SK-N-SH (cell line): ENCODE data around the gene ACTL6A. TPM values are rescaled to one million over a fixed set of nuclear protein-coding genes. Genes with fewer than 3 reads are reported as not detected.
A peak's percentile ranks its signal among the peaks of the same experiment; 100 is the strongest.

Experiments used
- CTCF ChIA-PET: fragments of 300-600, 350-600 bp; formaldehyde crosslinking; extraction: SDS; loops from one replicate; lab custom pipeline; 2021; lab: Yijun Ruan, JAX
- POLR2A ChIA-PET: fragments of 350-600 bp; sonication (Branson Sonifier 250); formaldehyde crosslinking; extraction: SDS; loops from one replicate; lab custom pipeline; 2020; ENCODE audit warnings: antibody characterized with exemption, inconsistent platforms; lab: Yijun Ruan, JAX
- DNase-seq: peaks from one replicate; pipeline ENCODE4 v3.0.0; 2012
- H2AFZ ChIP-seq: fragments of 200-600 bp; sonication (generic); 2 replicates; pipeline ENCODE4 v1.8.1; 2016; ENCODE audit warnings: antibody characterized with exemption, mild to moderate bottlenecking, low read depth
- H3F3A ChIP-seq: fragments of 200-600 bp; sonication (generic); replicated peaks from 2 replicates; pipeline ENCODE3; 2016; ENCODE audit warnings: antibody characterized with exemption, mild to moderate bottlenecking; ENCODE audit not compliant: insufficient read depth
- H3K27ac ChIP-seq, 2 experiments: fragments of 200-500 bp in 1 of 2; fragments of 200-600 bp in 1 of 2; sonication (Bioruptor generic) in 1 of 2; sonication (generic), shearing (Covaris generic) in 1 of 2; 2 replicates each; pipeline versions ENCODE4 v1.5.1 to v1.6.1; 2014 to 2016; ENCODE audit warnings: low read depth in 2 of 2, inconsistent platforms in 1 of 2, low read length in 1 of 2, mild to moderate bottlenecking in 1 of 2, mixed read lengths in 1 of 2
- H3K27me3 ChIP-seq: fragments of 200-600 bp; sonication (generic), shearing (Covaris generic); 2 replicates; pipeline ENCODE4 v1.6.1; 2016; ENCODE audit warnings: mixed run types; ENCODE audit not compliant: insufficient read depth
- H3K36me3 ChIP-seq, 2 experiments: fragments of 200-500 bp in 1 of 2; fragments of 200-600 bp in 1 of 2; sonication (Bioruptor generic) in 1 of 2; sonication (generic) in 1 of 2; replicated peaks in 1 of 2; 2 replicates each; pipeline versions ENCODE3 to v1.5.1; 2014 to 2016; ENCODE audit warnings: low read length in 1 of 2, mild to moderate bottlenecking in 1 of 2; ENCODE audit not compliant: insufficient read depth in 2 of 2, control insufficient read depth in 1 of 2
- H3K4me1 ChIP-seq, 2 experiments: fragments of 200-500 bp in 1 of 2; fragments of 200-600 bp in 1 of 2; sonication (Bioruptor generic) in 1 of 2; sonication (generic), shearing (Covaris generic) in 1 of 2; 2 replicates each; pipeline versions ENCODE4 v1.5.1 to v1.6.1; 2014 to 2016; ENCODE audit warnings: low read depth in 1 of 2, low read length in 1 of 2, mixed run types in 1 of 2; ENCODE audit not compliant: insufficient read depth in 2 of 2, control insufficient read depth in 1 of 2
- H3K4me2 ChIP-seq: fragments of 200-600 bp; sonication (generic), shearing (Covaris generic); 2 replicates; pipeline ENCODE4 v1.6.1; 2017; ENCODE audit warnings: mixed run types
- H3K4me3 ChIP-seq, 2 experiments: fragments of 200-500 bp in 1 of 2; fragments of 200-600 bp in 1 of 2; sonication (Bioruptor generic) in 1 of 2; sonication (generic), shearing (Covaris generic) in 1 of 2; 2 replicates each; pipeline versions ENCODE4 v1.5.1 to v1.8.1; 2014 to 2016; ENCODE audit warnings: low read depth in 2 of 2, inconsistent platforms in 1 of 2, low read length in 1 of 2, mild to moderate bottlenecking in 1 of 2, mixed read lengths in 1 of 2, moderate library complexity in 1 of 2
- H3K79me2 ChIP-seq: fragments of 200-600 bp; sonication (generic); 2 replicates; pipeline ENCODE4 v1.8.1; 2017; ENCODE audit warnings: mild to moderate bottlenecking; ENCODE audit not compliant: insufficient read depth
- H3K9ac ChIP-seq: fragments of 200-600 bp; sonication (generic); 2 replicates; pipeline ENCODE4 v1.6.1; 2017; ENCODE audit warnings: mixed run types
- H3K9me2 ChIP-seq: fragments of 200-600 bp; sonication (generic); 2 replicates; pipeline ENCODE4 v1.6.1; 2017; ENCODE audit warnings: mixed run types
- H3K9me3 ChIP-seq: fragments of 200-600 bp; sonication (generic); 2 replicates; pipeline ENCODE4 v1.6.1; 2017; ENCODE audit warnings: mixed run types, mild to moderate bottlenecking, moderate library complexity
- H4K20me1 ChIP-seq: fragments of 200-600 bp; sonication (generic); 2 replicates; pipeline ENCODE4 v1.6.1; 2017; ENCODE audit warnings: mild to moderate bottlenecking, mixed run types; ENCODE audit not compliant: insufficient read depth
- CTCF ChIP-seq: fragments of 200-600 bp; sonication (generic); IDR thresholded peaks from 2 replicates; pipeline ENCODE4 v1.6.1; 2017; ENCODE audit warnings: antibody characterized with exemption, mild to moderate bottlenecking, moderate library complexity
- ELF1 ChIP-seq: IDR thresholded peaks from 2 replicates; pipeline ENCODE4 v1.4.0; 2012
- EP300 ChIP-seq, 2 experiments: IDR thresholded peaks; 2 replicates each; pipeline versions ENCODE4 v1.4.0 to v1.6.1; 2012; ENCODE audit warnings: borderline replicate concordance in 1 of 2, low read depth in 1 of 2, low read length in 1 of 2
- FOSL2 ChIP-seq: IDR thresholded peaks from 2 replicates; pipeline ENCODE4 v1.4.0; 2012; ENCODE audit warnings: low read depth, mild to moderate bottlenecking, moderate library complexity, borderline replicate concordance
- FOXJ3 ChIP-seq: sonication (generic); formaldehyde crosslinking; IDR thresholded peaks from 2 replicates; pipeline ENCODE4 v1.5.1; 2020; ENCODE audit warnings: mild to moderate bottlenecking, missing genetic modification reagents
- GABPA ChIP-seq: IDR thresholded peaks from 2 replicates; pipeline ENCODE4 v1.4.0; 2012; ENCODE audit warnings: low read depth, mild to moderate bottlenecking
- GATA2 ChIP-seq: sonication (generic); formaldehyde crosslinking; IDR thresholded peaks from 2 replicates; pipeline ENCODE4 v1.5.0; 2020; ENCODE audit warnings: mild to moderate bottlenecking, missing genetic modification reagents
- IRF3 ChIP-seq: fragments of 150-350 bp; IDR thresholded peaks from 2 replicates; pipeline ENCODE4 v1.6.1; 2016; ENCODE audit warnings: mild to moderate bottlenecking, low read depth, low read length
- JUND ChIP-seq: IDR thresholded peaks from 2 replicates; pipeline ENCODE4 v1.4.0; 2012
- MXI1 ChIP-seq: IDR thresholded peaks from 2 replicates; pipeline ENCODE4 v1.6.1; 2012; ENCODE audit warnings: mild to moderate bottlenecking, low read depth, low read length, improper control_type of control experiment
- NRF1 ChIP-seq: IDR thresholded peaks from 2 replicates; pipeline ENCODE4 v1.6.1; 2012; ENCODE audit warnings: low read depth, mild to moderate bottlenecking, low read length
- PBX3 ChIP-seq: IDR thresholded peaks from 2 replicates; pipeline ENCODE4; 2012
- RCOR1 ChIP-seq: fragments of 150-350 bp; IDR thresholded peaks from 2 replicates; pipeline ENCODE4 v1.6.1; 2017; ENCODE audit warnings: antibody characterized with exemption, low read length
- TAF1 ChIP-seq: IDR thresholded peaks from 2 replicates; pipeline ENCODE4 v1.6.1; 2012; ENCODE audit warnings: low read depth, mild to moderate bottlenecking, low read length, moderate library complexity, borderline replicate concordance
- TCF12 ChIP-seq: IDR thresholded peaks from 2 replicates; pipeline ENCODE4 v1.4.0; 2012
- USF1 ChIP-seq: IDR thresholded peaks from 2 replicates; pipeline ENCODE4 v1.4.0; 2012; ENCODE audit warnings: low read depth, borderline replicate concordance
- USF2 ChIP-seq: fragments of 150-350 bp; IDR thresholded peaks from 2 replicates; pipeline ENCODE4 v1.6.1; 2017; ENCODE audit warnings: antibody characterized with exemption, low read length, low read depth, borderline replicate concordance
- WGBS: methylation state at CpG from one replicate; pipeline ENCODE4 v1.1.6; 2017; ENCODE audit warnings: low lambda C conversion rate; 5-methylcytosine and 5-hydroxymethylcytosine counted together
- polyA plus RNA-seq, 3 experiments: library from polyadenylated mRNA; depleted of rRNA; stranded (reverse); fragments of >200 nt; gene quantifications; 2 replicates each; pipeline ENCODE4 v1.2.3, GENCODE V29; 2012

Gene ACTL6A
- polyA plus RNA-seq, 1 of the 3 experiments (the other 2 are of a cell fraction): 87.7 TPM

- peaks cover 62 to 78% of the 10 kb centered on the region in 2 experiments for H3K36me3 ChIP-seq
- CTCF ChIA-PET: no interaction called here
- peaks cover 69% of the 10 kb centered on the region for H3K79me2 ChIP-seq
- H3K27me3 ChIP-seq: no peaks in the 10 kb centered on the region
- H3K4me3 ChIP-seq: no peak overlapping the region
- H3K4me2 ChIP-seq: no peak overlapping the region
- H3K9ac ChIP-seq: no peak overlapping the region
- 76% methylated on average over 4 of the region's 4 CpGs for WGBS
- no peaks in the 10 kb centered on the region; the same call in 1 of the 2 replicates for H4K20me1 ChIP-seq
- 0 out of 4 replicates have a peak overlapping the region, but pooled peaks of 1 of the 2 experiments have one; percentile 25 for H3K27ac ChIP-seq
- H3F3A ChIP-seq: peaks cover 9% of the 10 kb centered on the region
- POLR2A ChIA-PET: no interaction called here
- H3K9me2 ChIP-seq: no peaks in the 10 kb centered on the region
- TF ChIP-seq ELF1 (no peak), GABPA (no peak), JUND (peak; percentile 46; the same call in 1 of the 2 replicates), TCF12 (peak; percentile 18; the same call in 1 of the 2 replicates), EP300 (IDR thresholded peaks at IDR 0.05; ENCODE audit: borderline replicate concordance in 1 of 2, low read depth in 1 of 2, low read length in 1 of 2) (no peak; a peak in 1 of 4 replicates), RCOR1 (no peak), USF2 (no peak), NRF1 (no peak), TAF1 (no peak), USF1 (no peak), IRF3 (no peak), FOXJ3 (CRISPR knock-in tag) (no peak), GATA2 (CRISPR knock-in tag) (no peak), CTCF (no peak), PBX3 (no peak), FOSL2 (0 out of 2 replicates have a peak, but pooled peaks have one; percentile 38), MXI1 (no peak)
- H2AFZ ChIP-seq: no peak overlapping the region
- H3K9me3 ChIP-seq: no peaks in the 10 kb centered on the region
- no peak for DNase-seq
- H3K4me1 ChIP-seq: peaks cover 4 to 12% of the 10 kb centered on the region in 2 experiments; a peak in 2 of 4 replicates
Observed at GRCh38 chr3:179599531-179599930, 36.8 kb downstream of the ACTL6A start.
